Ovary (tissue), 9 donors: Measurements from ENCODE around the gene PIK3R6. TPM values are rescaled to one million over a fixed set of nuclear protein-coding genes. Genes with fewer than 3 reads are reported as not detected.

Source experiments
- DNase-seq, 5 donors: peaks; one replicate each; pipeline ENCODE4 v3.0.0-alpha.2; 2019 to 2020
- H3K27ac ChIP-seq, 2 donors: fragments of 200-600 bp; one replicate each; pipeline versions ENCODE4 v1.5.1 to v1.8.0; 2019 to 2022
- H3K27me3 ChIP-seq: fragments of 200-600 bp; one replicate; pipeline ENCODE4 v1.8.0; 2022
- H3K36me3 ChIP-seq: fragments of 200-600 bp; sonication (generic); one replicate; pipeline ENCODE4 v1.5.1; 2019
- H3K4me1 ChIP-seq: one replicate; pipeline ENCODE4 v1.8.1; 2013; ENCODE audit warnings: mild to moderate bottlenecking, moderate library complexity; ENCODE audit not compliant: insufficient read depth
- H3K4me3 ChIP-seq: fragments of 200-600 bp; sonication (generic); one replicate; pipeline ENCODE4 v1.5.1; 2017
- H3K9me3 ChIP-seq, 2 donors: fragments of 200-600 bp in 1 of 2; sonication (generic) in 1 of 2; one replicate each; pipeline versions ENCODE4 v1.5.1 to v1.8.1; 2013 to 2019; ENCODE audit warnings: mild to moderate bottlenecking in 1 of 2, moderate library complexity in 1 of 2
- EP300 ChIP-seq: sonication (generic); formaldehyde crosslinking; IDR thresholded peaks from one replicate; pipeline ENCODE4 v1.6.1; 2017; ENCODE audit warnings: antibody characterized with exemption
- POLR2A ChIP-seq: fragments of 450-650 bp; IDR thresholded peaks from one replicate; pipeline ENCODE4 v1.6.1; 2017; ENCODE audit warnings: antibody characterized with exemption, mild to moderate bottlenecking, moderate library complexity
- WGBS, 3 donors: extraction: QIAGEN DNeasy Blood & Tissue Kit in 1 of 3; methylation state at CpG; one replicate each; pipeline versions ENCODE4 v1.1.5 to v1.1.7; 2013 to 2017; 5-methylcytosine and 5-hydroxymethylcytosine counted together
- intact Hi-C, 4 donors: fragments of 100-400 bp; cut with DNase I; formaldehyde crosslinking; loops; one replicate each; pipeline versions ENCODE4 v1.11.0 to v1.15.1; 2022 to 2023
- polyA plus RNA-seq, 2 donors: library from polyadenylated mRNA; stranded (reverse); fragments of 200-250 nt in 1 of 2; fragments of 350-450 nt in 1 of 2; fragmentation: Illumina TruSeq in 1 of 2; extraction: RNeasy Lipid Tissue Mini Kit (QIAGEN cat#74804) in 1 of 2; gene quantifications; one replicate each; pipeline ENCODE4 v1.2.3, GENCODE V29; 2013 to 2014
- total RNA-seq, 7 donors: library from RNA; depleted of rRNA in 2 of 7; stranded (reverse); fragments of >200 nt in 2 of 7; fragmentation: NEBNext Ultra II Directional in 3 of 7; extraction: Animal tissue kit (Norgen Biotek cat#: 25700) in 3 of 7; gene quantifications; one replicate each; pipeline versions ENCODE4 v1.1.0 to v1.2.4, GENCODE V29; 2016 to 2023
- TF ChIP-seq, protein P1 (sequence below), 3 donors: fragments of 450-650 bp in 2 of 3; fragments of 200-600 bp in 1 of 3; IDR thresholded peaks; one replicate each; pipeline versions ENCODE4 v1.5.1 to v1.8.0; 2016 to 2022; ENCODE audit warnings: antibody characterized with exemption in 3 of 3, mild to moderate bottlenecking in 1 of 3
- donor health status: DM: no; HTN: no; CAD: no; lungs with moderate emphysema.
- donor health status: DM: no; HTN: no; CAD: no.
- donor health status: Bipolar disorder and iron deficiency.
- donor health status: DM: yes; HTN: yes; CAD: no.
- donor health status: DM: no; HTN: no; CAD: no.
- donor health status: DM: yes; HTN: yes; CAD: no.

The PIK3R6 gene
- total and polyA plus RNA-seq, 9 donors = 0.12 to 0.93 (median 0.23) TPM

DNA sequence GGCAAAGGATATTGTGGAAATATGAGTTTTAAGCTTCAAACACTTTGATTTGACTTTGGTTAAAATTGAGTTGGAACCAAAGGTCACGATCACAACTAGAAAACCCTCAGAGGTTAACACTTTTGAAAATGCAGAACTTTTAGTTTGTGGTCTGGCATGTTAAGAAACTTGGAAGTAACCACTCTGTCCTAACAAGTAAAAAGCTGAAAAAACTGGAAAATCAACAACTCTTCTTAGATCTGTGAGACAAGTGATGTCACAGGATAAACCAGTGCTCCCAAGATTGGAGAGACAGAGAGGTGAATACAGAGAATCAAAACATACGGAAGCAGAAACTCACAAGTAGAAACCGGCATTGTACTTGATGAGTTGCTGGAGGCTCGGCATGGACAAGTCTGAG is 85.7 kb downstream of the PIK3R6 start:
- no peak for TF ChIP-seq POLR2A
- TF ChIP-seq, protein P1, sequence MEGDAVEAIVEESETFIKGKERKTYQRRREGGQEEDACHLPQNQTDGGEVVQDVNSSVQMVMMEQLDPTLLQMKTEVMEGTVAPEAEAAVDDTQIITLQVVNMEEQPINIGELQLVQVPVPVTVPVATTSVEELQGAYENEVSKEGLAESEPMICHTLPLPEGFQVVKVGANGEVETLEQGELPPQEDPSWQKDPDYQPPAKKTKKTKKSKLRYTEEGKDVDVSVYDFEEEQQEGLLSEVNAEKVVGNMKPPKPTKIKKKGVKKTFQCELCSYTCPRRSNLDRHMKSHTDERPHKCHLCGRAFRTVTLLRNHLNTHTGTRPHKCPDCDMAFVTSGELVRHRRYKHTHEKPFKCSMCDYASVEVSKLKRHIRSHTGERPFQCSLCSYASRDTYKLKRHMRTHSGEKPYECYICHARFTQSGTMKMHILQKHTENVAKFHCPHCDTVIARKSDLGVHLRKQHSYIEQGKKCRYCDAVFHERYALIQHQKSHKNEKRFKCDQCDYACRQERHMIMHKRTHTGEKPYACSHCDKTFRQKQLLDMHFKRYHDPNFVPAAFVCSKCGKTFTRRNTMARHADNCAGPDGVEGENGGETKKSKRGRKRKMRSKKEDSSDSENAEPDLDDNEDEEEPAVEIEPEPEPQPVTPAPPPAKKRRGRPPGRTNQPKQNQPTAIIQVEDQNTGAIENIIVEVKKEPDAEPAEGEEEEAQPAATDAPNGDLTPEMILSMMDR (IDR thresholded peaks at IDR 0.05) = no peak
- TF ChIP-seq EP300 = no peak
- Histone ChIP-seq H3K4me3 (no peak overlapping the region), H3K4me1 (no peaks in the 10 kb centered on the region), H3K9me3 (no peaks in the 10 kb centered on the region), H3K36me3 (no peaks in the 10 kb centered on the region), H3K27me3 (no peaks in the 10 kb centered on the region), H3K27ac (no peak overlapping the region)
- DNase-seq = no peak
- intact Hi-C loops = loop anchor here in 2 of 4 donors (10.0 kb wide), 1 partner anchor 367 kb away; no protein-coding TSS in a partner anchor
- WGBS, 3 donors = 77 to 82% (median 77%) methylated on average over 4 of the region's 4 CpGs

- DNase-seq = no peak
- Histone ChIP-seq H3K36me3 (no peaks in the 10 kb centered on the region), H3K27ac (no peak overlapping the region), H3K4me1 (no peaks in the 10 kb centered on the region), H3K27me3 (no peaks in the 10 kb centered on the region), H3K4me3 (no peak overlapping the region), H3K9me3 (no peaks in the 10 kb centered on the region)
- 72 to 81% (median 74%) methylated on average over 1 of the region's 1 CpG for WGBS, 3 donors
- intact Hi-C loops = no loop called here
- TF ChIP-seq, protein P1 (IDR thresholded peaks at IDR 0.05) = no peak
- TF ChIP-seq EP300 = no peak
- no peak for TF ChIP-seq POLR2A
Observed at GRCh38 chr17:8776881-8777280, 90.6 kb downstream of the PIK3R6 start.

GRCh38 chr17:8776248-8776647 is 91.2 kb downstream of the PIK3R6 start:
- H3K9me3 ChIP-seq = no peaks in the 10 kb centered on the region
- H3K4me1 ChIP-seq = no peaks in the 10 kb centered on the region
- H3K27me3 ChIP-seq = no peaks in the 10 kb centered on the region
- intact Hi-C loops = no loop called here
- DNase-seq = no peak
- no peaks in the 10 kb centered on the region for H3K36me3 ChIP-seq
- H3K27ac ChIP-seq = no peak overlapping the region
- TF ChIP-seq EP300 = no peak
- TF ChIP-seq, protein P1 (IDR thresholded peaks at IDR 0.05) = no peak
- no peak for TF ChIP-seq POLR2A
- H3K4me3 ChIP-seq = no peak overlapping the region

DNA sequence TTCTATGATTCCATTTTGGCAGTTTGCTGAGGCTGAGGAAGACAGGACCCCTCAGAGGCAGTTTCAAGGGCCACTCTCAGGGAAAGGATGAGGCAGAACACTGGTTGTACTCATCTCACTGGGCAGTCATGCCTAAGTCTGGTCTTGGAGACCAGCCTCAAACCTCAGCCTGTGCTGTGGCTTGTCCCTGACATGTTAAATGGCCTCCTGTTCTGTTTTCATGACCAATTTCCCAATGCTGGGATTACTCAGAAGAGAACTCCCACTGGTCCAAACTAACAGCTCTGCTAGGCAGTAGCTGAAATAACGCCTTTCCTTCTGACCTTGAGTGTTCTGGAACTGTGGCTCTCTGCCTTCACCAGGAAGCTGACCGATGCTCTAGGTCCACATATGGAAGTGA is 100.7 kb downstream of the PIK3R6 start:
- TF ChIP-seq, protein P1 (IDR thresholded peaks at IDR 0.05) = no peak
- TF ChIP-seq EP300 = no peak
- no peak for TF ChIP-seq POLR2A
- 57 to 67% (median 66%) methylated on average over 2 of the region's 2 CpGs for WGBS, 3 donors

More for the DNA sequence above, 100.7 kb downstream of the PIK3R6 start:
- Histone ChIP-seq H3K4me3 (no peak overlapping the region), H3K4me1 (no peaks in the 10 kb centered on the region), H3K36me3 (no peaks in the 10 kb centered on the region), H3K9me3 (no peaks in the 10 kb centered on the region), H3K27ac (no peak overlapping the region), H3K27me3 (no peaks in the 10 kb centered on the region)
- intact Hi-C loops = no loop called here
- DNase-seq = no peak
